NAMALWA (cell line): Measurements from ENCODE around the gene TSPAN18.

Experiments
- DNase-seq: peaks from one replicate; pipeline ENCODE4 v3.0.0-alpha.2; 2015; ENCODE audit warnings: low spot score

TSPAN18 gene

GRCh38 chr11:44797051-44797450 is 70.3 kb downstream of the TSPAN18 start:
- no peak for DNase-seq

GRCh38 chr11:44797886-44798606 is 71.3 kb downstream of the TSPAN18 start:
- no peak for DNase-seq

GRCh38 chr11:44798607-44798972 is 71.8 kb downstream of the TSPAN18 start:
- no peak for DNase-seq

GRCh38 chr11:44799012-44799411 is 72.2 kb downstream of the TSPAN18 start:
- DNase-seq = no peak

- DNase-seq = no peak
These were observed 75.6 kb downstream of the TSPAN18 start for GRCh38 chr11:44802347-44802746.

- DNase-seq = no peak
These were observed 76.2 kb downstream of the TSPAN18 start for GRCh38 chr11:44803009-44803408.

GRCh38 chr11:44804449-44805437 is 78.0 kb downstream of the TSPAN18 start:
- no peak for DNase-seq

GRCh38 chr11:44805596-44805995 is 78.8 kb downstream of the TSPAN18 start:
- no peak for DNase-seq

- no peak for DNase-seq
These were observed 81.4 kb downstream of the TSPAN18 start for GRCh38 chr11:44808053-44808753.

- no peak for DNase-seq
These were observed 82.5 kb downstream of the TSPAN18 start for GRCh38 chr11:44809283-44809682.

- DNase-seq = no peak
These were observed 85.2 kb downstream of the TSPAN18 start for GRCh38 chr11:44811841-44812448.

GRCh38 chr11:44812971-44813370 is 86.2 kb downstream of the TSPAN18 start:
- no peak for DNase-seq

- DNase-seq = no peak
These were observed 86.6 kb downstream of the TSPAN18 start for GRCh38 chr11:44813401-44813800.

- no peak for DNase-seq
These were observed 88.3 kb downstream of the TSPAN18 start for GRCh38 chr11:44814881-44815592.

- DNase-seq = no peak
These were observed 89.2 kb downstream of the TSPAN18 start for GRCh38 chr11:44815917-44816456.

GRCh38 chr11:44816761-44817160 is 90.0 kb downstream of the TSPAN18 start:
- no peak for DNase-seq

- DNase-seq = no peak
These were observed 90.6 kb downstream of the TSPAN18 start for GRCh38 chr11:44817207-44817949.

- DNase-seq = no peak
These were observed 91.3 kb downstream of the TSPAN18 start for GRCh38 chr11:44818110-44818509.

GRCh38 chr11:44819346-44819745 is 92.6 kb downstream of the TSPAN18 start:
- no peak for DNase-seq

GRCh38 chr11:44822369-44822768 is 95.6 kb downstream of the TSPAN18 start:
- no peak for DNase-seq
